ENCODE data around the gene ANO9.

- TF ChIP-seq CTCF (IDR thresholded peaks at IDR 0.05) (no peak), POLR2A (IDR thresholded peaks at IDR 0.05) (no peak)
Observed at GRCh38 chr11:473962-474785, 32.4 kb upstream of the ANO9 start.
